ENCODE results near the gene KCTD10. TPM values are rescaled to one million over a fixed set of nuclear protein-coding genes. Genes with fewer than 3 reads are reported as not detected.

KCTD10 gene
- total RNA-seq, 1 donor = 90.9 TPM

DNA sequence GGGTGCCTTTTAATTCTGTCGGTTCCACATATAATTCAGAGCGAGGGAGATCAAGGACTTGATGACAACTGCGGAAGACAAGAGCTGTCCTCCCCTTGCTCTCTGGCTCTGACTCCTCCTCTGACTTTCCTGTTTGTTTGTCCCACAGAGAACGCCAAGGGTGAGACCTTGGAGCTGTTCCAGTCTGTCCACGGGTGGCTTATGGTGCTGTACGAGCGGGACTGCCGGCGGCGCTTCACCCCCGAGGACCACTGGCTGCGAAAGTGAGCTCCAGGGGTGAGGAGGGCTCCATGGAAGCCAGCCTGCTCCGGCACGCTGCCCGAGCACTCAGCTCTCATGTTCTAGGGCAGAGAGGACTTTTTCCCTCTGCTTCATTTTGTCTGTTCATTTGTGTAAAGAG is 33.1 kb upstream of the KCTD10 start:
- H3K4me3 ChIP-seq (ENCODE audit: low read depth, low read length) = no peak overlapping the region
- no peak for DNase-seq (ENCODE audit: low read depth)
- TF ChIP-seq CTCF (IDR thresholded peaks at IDR 0.05; ENCODE audit: insufficient read depth, low read length) = no peak

DNA sequence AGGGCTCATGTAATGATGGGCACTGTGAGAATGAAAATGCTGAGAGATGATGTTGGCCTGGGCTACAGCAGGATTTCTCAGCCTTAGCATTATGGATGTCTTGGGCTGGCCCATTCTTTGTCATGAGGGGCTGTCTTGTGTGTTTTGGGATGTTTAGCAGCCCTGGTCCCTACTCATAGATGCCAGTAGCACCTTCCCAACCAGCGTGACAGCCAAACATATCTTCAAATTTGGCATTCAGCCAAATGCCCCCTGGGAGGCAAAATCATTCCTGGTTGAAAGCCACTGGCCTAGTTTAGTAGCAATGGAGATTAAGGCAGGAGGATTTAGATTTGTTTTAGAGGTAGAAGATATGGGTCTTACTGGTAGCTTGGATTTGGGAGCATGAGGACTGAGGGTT is 27.0 kb upstream of the KCTD10 start:
- no peak for DNase-seq (ENCODE audit: low read depth)
- no peak overlapping the region for H3K4me3 ChIP-seq (ENCODE audit: low read depth, low read length)
- TF ChIP-seq CTCF (IDR thresholded peaks at IDR 0.05; ENCODE audit: insufficient read depth, low read length) = no peak

- TF ChIP-seq CTCF (IDR thresholded peaks at IDR 0.05; ENCODE audit: insufficient read depth, low read length) = no peak
- no peak overlapping the region for H3K4me3 ChIP-seq (ENCODE audit: low read depth, low read length)
- DNase-seq (ENCODE audit: low read depth) = no peak
Measured at GRCh38 chr12:109503611-109504010, 26.5 kb upstream of the KCTD10 start.

DNA sequence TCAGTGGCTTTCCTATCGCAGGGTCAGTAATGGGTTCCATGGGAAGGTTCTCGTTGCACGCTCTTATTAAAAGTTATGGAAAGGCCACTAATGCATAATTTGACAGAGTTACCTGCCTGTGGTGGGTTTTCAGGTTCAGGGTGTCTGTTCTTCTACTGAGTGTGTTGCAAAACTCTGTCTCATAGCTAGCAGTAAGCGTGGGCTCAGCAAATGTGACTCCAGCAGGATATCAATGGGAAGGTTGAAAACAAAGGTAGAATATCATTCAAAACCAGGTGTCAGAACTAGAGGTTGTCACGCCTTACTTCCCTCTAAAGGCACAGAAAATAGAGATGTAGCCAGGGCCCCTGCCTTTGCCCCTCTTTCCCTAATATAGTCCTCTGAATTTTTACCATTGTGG is 25.2 kb upstream of the KCTD10 start:
- TF ChIP-seq CTCF (IDR thresholded peaks at IDR 0.05; ENCODE audit: insufficient read depth, low read length) = no peak
- DNase-seq (ENCODE audit: low read depth) = no peak
- no peak overlapping the region for H3K4me3 ChIP-seq (ENCODE audit: low read depth, low read length)

GRCh38 chr12:109501299-109501698 is 24.2 kb upstream of the KCTD10 start:
- no peak for DNase-seq (ENCODE audit: low read depth)
- no peak overlapping the region for H3K4me3 ChIP-seq (ENCODE audit: low read depth, low read length)
- no peak for TF ChIP-seq CTCF (IDR thresholded peaks at IDR 0.05; ENCODE audit: insufficient read depth, low read length)

- TF ChIP-seq CTCF (IDR thresholded peaks at IDR 0.05; ENCODE audit: insufficient read depth, low read length) = no peak
- no peak for DNase-seq (ENCODE audit: low read depth)
- H3K4me3 ChIP-seq (ENCODE audit: low read depth, low read length) = no peak overlapping the region
Measured at GRCh38 chr12:109500406-109501185, 23.5 kb upstream of the KCTD10 start.

DNA sequence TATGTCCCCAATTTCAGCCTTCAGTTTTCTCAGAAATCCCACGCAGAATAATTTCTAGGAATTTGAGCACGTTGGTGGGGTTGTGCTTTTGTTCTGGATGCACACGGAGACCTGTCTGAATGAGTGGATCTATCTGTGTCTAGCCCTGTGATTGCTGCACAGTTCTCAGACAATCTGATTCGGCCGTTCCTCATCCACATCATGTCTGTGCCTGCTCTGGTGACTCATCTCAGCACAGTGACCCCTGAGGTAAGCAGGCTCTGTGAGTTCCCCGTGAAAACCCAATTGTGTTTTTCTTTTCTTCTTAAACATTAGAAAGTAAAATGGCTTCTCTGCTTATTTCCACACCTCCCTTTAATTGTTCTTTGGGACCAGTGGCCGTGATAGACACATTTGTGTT is 20.6 kb upstream of the KCTD10 start:
- TF ChIP-seq CTCF (IDR thresholded peaks at IDR 0.05; ENCODE audit: insufficient read depth, low read length) = no peak
- no peak for DNase-seq (ENCODE audit: low read depth)
- no peak overlapping the region for H3K4me3 ChIP-seq (ENCODE audit: low read depth, low read length)

All from fibroblast of the aortic adventitia (primary cell).